Measurements from ENCODE around the gene SAG. TPM values are rescaled to one million over a fixed set of nuclear protein-coding genes. Genes with fewer than 3 reads are reported as not detected.

SAG gene
- total and polyA plus RNA-seq, 2 of the 13 experiments (the other 11 are each of a cell fraction or from before 2014, with no cell fraction given), result not detected

GRCh38 chr2:233389601-233390125 lies 82.0 kb downstream of the SAG start:
- no peak for TF ChIP-seq ZNF354B (CRISPR knock-in tag; IDR thresholded peaks at IDR 0.05)
- no peak for TF ChIP-seq ATM (IDR thresholded peaks at IDR 0.05; ENCODE audit: borderline replicate concordance)
- no peak for TF ChIP-seq ZNF24 (IDR thresholded peaks at IDR 0.05)
- TF ChIP-seq DMTF1 (CRISPR knock-in tag; IDR thresholded peaks at IDR 0.05), result no peak
- no peak for TF ChIP-seq MBD4 (IDR thresholded peaks at IDR 0.05; ENCODE audit: borderline replicate concordance, low read length)
- TF ChIP-seq THAP9 (CRISPR knock-in tag; IDR thresholded peaks at IDR 0.05; ENCODE audit: borderline replicate concordance), result no peak
- TF ChIP-seq RFX5 (IDR thresholded peaks at IDR 0.05; ENCODE audit: low read depth, low read length), result no peak
- no peak for TF ChIP-seq PHF21A (CRISPR knock-in tag; IDR thresholded peaks at IDR 0.05)
- no peak for TF ChIP-seq ZNF557 (CRISPR knock-in tag; IDR thresholded peaks at IDR 0.05)
- TF ChIP-seq ZNF580 (CRISPR knock-in tag; IDR thresholded peaks at IDR 0.05; ENCODE audit: borderline replicate concordance, low read depth), result no peak
- no peak for TF ChIP-seq ZSCAN9 (CRISPR knock-in tag; IDR thresholded peaks at IDR 0.05; ENCODE audit: borderline replicate concordance)
- TF ChIP-seq ZSCAN12 (CRISPR knock-in tag; IDR thresholded peaks at IDR 0.05), result no peak
- no peak for TF ChIP-seq ZKSCAN8 (CRISPR knock-in tag; IDR thresholded peaks at IDR 0.05; ENCODE audit: borderline replicate concordance)
- no peak for TF ChIP-seq ZFP90 (CRISPR knock-in tag; IDR thresholded peaks at IDR 0.05; ENCODE audit: borderline replicate concordance)
- TF ChIP-seq, protein P1, sequence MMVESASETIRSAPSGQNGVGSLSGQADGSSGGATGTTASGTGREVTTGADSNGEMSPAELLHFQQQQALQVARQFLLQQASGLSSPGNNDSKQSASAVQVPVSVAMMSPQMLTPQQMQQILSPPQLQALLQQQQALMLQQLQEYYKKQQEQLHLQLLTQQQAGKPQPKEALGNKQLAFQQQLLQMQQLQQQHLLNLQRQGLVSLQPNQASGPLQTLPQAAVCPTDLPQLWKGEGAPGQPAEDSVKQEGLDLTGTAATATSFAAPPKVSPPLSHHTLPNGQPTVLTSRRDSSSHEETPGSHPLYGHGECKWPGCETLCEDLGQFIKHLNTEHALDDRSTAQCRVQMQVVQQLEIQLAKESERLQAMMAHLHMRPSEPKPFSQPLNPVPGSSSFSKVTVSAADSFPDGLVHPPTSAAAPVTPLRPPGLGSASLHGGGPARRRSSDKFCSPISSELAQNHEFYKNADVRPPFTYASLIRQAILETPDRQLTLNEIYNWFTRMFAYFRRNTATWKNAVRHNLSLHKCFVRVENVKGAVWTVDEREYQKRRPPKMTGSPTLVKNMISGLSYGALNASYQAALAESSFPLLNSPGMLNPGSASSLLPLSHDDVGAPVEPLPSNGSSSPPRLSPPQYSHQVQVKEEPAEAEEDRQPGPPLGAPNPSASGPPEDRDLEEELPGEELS (CRISPR knock-in tag; IDR thresholded peaks at IDR 0.05), result no peak
- TF ChIP-seq ZKSCAN1 (IDR thresholded peaks at IDR 0.05; ENCODE audit: low read length), result no peak
- TF ChIP-seq IKZF4 (CRISPR knock-in tag; IDR thresholded peaks at IDR 0.05; ENCODE audit: borderline replicate concordance, low read depth, not compliant biosample characterization), result no peak
- Histone ChIP-seq H3K27ac (ENCODE audit: extremely low read length, insufficient read depth, low read length) (no peak overlapping the region), H3K9me3 (ENCODE audit: low read length) (no peaks in the 10 kb centered on the region), H3K36me3 (replicated peaks in 1 of 2; ENCODE audit: control insufficient read depth in 1 of 2, insufficient read depth in 2 of 2, low read length in 2 of 2) (peaks cover 4 to 28% of the 10 kb centered on the region in 2 experiments; a peak in 4 of 5 replicates), H3K4me3 (replicated peaks in 1 of 3; ENCODE audit: insufficient read depth in 1 of 3, low read depth in 2 of 3, low read length in 3 of 3) (no peak overlapping the region), H3K27me3 (ENCODE audit: control insufficient read depth in 1 of 2, insufficient read depth in 2 of 2, low read length in 2 of 2) (no peaks in the 10 kb centered on the region), H3K4me1 (ENCODE audit: insufficient read depth, low read length) (peaks cover 54% of the 10 kb centered on the region), H2AFZ (ENCODE audit: low read length) (no peak overlapping the region), H3K79me2 (ENCODE audit: insufficient read depth, low read length) (peaks cover 16% of the 10 kb centered on the region), H4K20me1 (ENCODE audit: insufficient read depth, low read length) (no peaks in the 10 kb centered on the region), H3K4me2 (ENCODE audit: low read depth, low read length) (no peak overlapping the region), H3K9ac (ENCODE audit: insufficient read depth, low read depth, low read length) (no peak overlapping the region)
- in situ Hi-C loops (cut with HindIII; ENCODE audit: extremely low pct_ligation_motif_present, low pct_unique_long_range_greater_than_20kb), result no loop called here
- ChIA-PET CTCF (ENCODE audit: low intra/inter-chr PET ratio, low total read pairs) (no interaction called here), POLR2A (no interaction called here)
- WGBS (ENCODE audit: low lambda C conversion rate), result 97% methylated on average over 8 of the region's 8 CpGs
- DNase-seq (ENCODE audit: low spot score), result no peak
- no peak for ATAC-seq
- BruUV-seq (replicated peaks), result no TSS peak
- intact Hi-C loops (cut with micrococcal nuclease; ENCODE audit: unreplicated experiment), result no loop called here
- no peak for FAIRE-seq
